Activated CD8-positive, alpha-beta memory T cell treated with anti-CD3 and anti-CD28 coated beads, Interleukin-2, amount 10 ng/mL, durations not matched to agents 7 days and 5 days (primary cell): ENCODE measurements around the gene PEX6. TPM values are rescaled to one million over a fixed set of nuclear protein-coding genes. Genes with fewer than 3 reads are reported as not detected.

Experiments
- ATAC-seq: fragments of 150-1000 bp; cut with Tn5 transposase; one replicate; pipeline ENCODE4 v1.10.0; 2021; ENCODE audit warnings: moderate library complexity
- CTCF ChIA-PET: fragments of 350-600 bp; sonication (Branson Sonifier 250); formaldehyde crosslinking; loops from one replicate; lab custom pipeline; 2021; ENCODE audit warnings: antibody characterized with exemption; lab: Charles Lee
- DNase-seq: peaks from one replicate; pipeline ENCODE4 v3.0.0-alpha.2; 2020
- H3K27ac Mint-ChIP-seq: one replicate; pipeline ENCODE4 v1.8.0; 2021; ENCODE audit warnings: mild to moderate bottlenecking, mixed read lengths
- H3K27me3 Mint-ChIP-seq: one replicate; pipeline ENCODE4 v1.8.0; 2021; ENCODE audit warnings: mixed read lengths
- H3K36me3 Mint-ChIP-seq: one replicate; pipeline ENCODE4 v1.8.0; 2021; ENCODE audit warnings: mild to moderate bottlenecking, mixed read lengths
- H3K4me1 Mint-ChIP-seq: one replicate; pipeline ENCODE4 v1.8.0; 2021; ENCODE audit warnings: mixed read lengths
- H3K4me3 Mint-ChIP-seq: one replicate; pipeline ENCODE4 v1.8.0; 2021; ENCODE audit warnings: mild to moderate bottlenecking, moderate library complexity, mixed read lengths
- H3K9me3 Mint-ChIP-seq: one replicate; pipeline ENCODE4 v1.8.0; 2022; ENCODE audit warnings: low read depth, mixed read lengths
- total RNA-seq, 2 experiments: library from RNA; stranded (reverse); gene quantifications; one replicate each; pipeline ENCODE4 v1.2.3, GENCODE V29; 2021

The PEX6 gene
- total RNA-seq: 10 to 100 TPM; 24.7 to 26.3 TPM

- Mint-ChIP-seq H3K27me3 (no peaks in the 10 kb centered on the region), H3K36me3 (peaks cover 13% of the 10 kb centered on the region), H3K27ac (peak within 1 kb of the TSS; percentile 97), H3K4me3 (peak within 1 kb of the TSS; percentile 84), H3K9me3 (no peaks in the 10 kb centered on the region), H3K4me1 (peaks cover 43% of the 10 kb centered on the region)
- DNase-seq (peak; percentile 98), ATAC-seq (peak; percentile 95)
- CTCF ChIA-PET: interaction anchor here (0.8 to 2.8 kb wide), 12 partner anchors 9 to 431 kb away, joined by 3 to 16 read pairs (median 4); partner anchors contain the start of genes CNPY3, KLHDC3 and MEA1
Observed at GRCh38 chr6:42978839-42979522, at the start of gene PEX6. PEX6 (minus strand) TSS chr6:42979181; CDS start chr6:42979150, 31 bp downstream.

- DNase-seq (no peak), ATAC-seq (no peak)
- H3K27ac Mint-ChIP-seq: no peak overlapping the region
- H3K9me3 Mint-ChIP-seq: no peaks in the 10 kb centered on the region
- peaks cover 20% of the 10 kb centered on the region for H3K4me1 Mint-ChIP-seq
- CTCF ChIA-PET: interaction anchor here (1.4 kb wide), 1 partner anchor 117 kb away, joined by 3 read pairs; no protein-coding TSS in a partner anchor
- H3K27me3 Mint-ChIP-seq: no peaks in the 10 kb centered on the region
- H3K4me3 Mint-ChIP-seq: no peak overlapping the region
- peaks cover 49% of the 10 kb centered on the region for H3K36me3 Mint-ChIP-seq
Observed at GRCh38 chr6:43026365-43026764, 47.4 kb upstream of the PEX6 start.

- Mint-ChIP-seq H3K27me3 (no peaks in the 10 kb centered on the region), H3K9me3 (no peaks in the 10 kb centered on the region), H3K36me3 (peaks cover 45% of the 10 kb centered on the region), H3K4me1 (peaks cover 26% of the 10 kb centered on the region), H3K27ac (peak overlapping the region; percentile 35), H3K4me3 (no peak overlapping the region)
- no peak for ATAC-seq
- CTCF ChIA-PET: interaction anchor here (1.1 to 1.2 kb wide), 2 partner anchors 35 to 40 kb away, joined by 3 to 4 read pairs; partner anchors contain the start of genes KLC4, MRPL2 and PPP2R5D
- no peak for DNase-seq
Observed at GRCh38 chr6:43024436-43024835, 45.5 kb upstream of the PEX6 start.

- Mint-ChIP-seq H3K9me3 (no peaks in the 10 kb centered on the region), H3K4me1 (peaks cover 33% of the 10 kb centered on the region), H3K4me3 (peak within 1 kb of the TSS; percentile 97), H3K27ac (peak within 1 kb of the TSS; percentile 91), H3K27me3 (no peaks in the 10 kb centered on the region), H3K36me3 (peaks cover 31% of the 10 kb centered on the region)
- CTCF ChIA-PET: interaction anchor here (1.2 to 3.0 kb wide), 6 partner anchors 11 to 122 kb away, joined by 3 to 12 read pairs (median 5); partner anchors contain the start of gene CUL7
- ATAC-seq: peak; percentile 90
- DNase-seq: peak; percentile 70
Observed at GRCh38 chr6:43021270-43022047, 42.5 kb upstream of the PEX6 start, which contains the start of gene RRP36. RRP36 (plus strand) TSS chr6:43021623; CDS start chr6:43021655, 32 bp downstream.

- Mint-ChIP-seq H3K27me3 (no peaks in the 10 kb centered on the region), H3K9me3 (no peaks in the 10 kb centered on the region), H3K4me1 (peaks cover 36% of the 10 kb centered on the region), H3K27ac (peak overlapping the region; percentile 77), H3K4me3 (peak overlapping the region; percentile 97), H3K36me3 (peaks cover 26% of the 10 kb centered on the region)
- CTCF ChIA-PET: interaction anchor here (1.2 to 3.0 kb wide), 5 partner anchors 11 to 123 kb away, joined by 3 to 12 read pairs (median 6); partner anchors contain the start of gene CUL7
- DNase-seq (no peak), ATAC-seq (no peak)
Observed at GRCh38 chr6:43020847-43021246, 41.9 kb upstream of the PEX6 start.

GRCh38 chr6:43020052-43020705, 41.2 kb upstream of the PEX6 start:
- DNase-seq: no peak
- Mint-ChIP-seq H3K27ac (no peak overlapping the region), H3K4me3 (no peak overlapping the region), H3K36me3 (peaks cover 24% of the 10 kb centered on the region), H3K4me1 (peaks cover 38% of the 10 kb centered on the region), H3K9me3 (no peaks in the 10 kb centered on the region), H3K27me3 (no peaks in the 10 kb centered on the region)
- no peak for ATAC-seq
- CTCF ChIA-PET: interaction anchor here (1.3 to 3.0 kb wide), 4 partner anchors 10 to 124 kb away, joined by 3 to 12 read pairs (median 6); partner anchors contain the start of gene CUL7

- CTCF ChIA-PET: interaction anchor here (2.2 kb wide), 1 partner anchor 9 kb away, joined by 7 read pairs; no protein-coding TSS in a partner anchor
- no peaks in the 10 kb centered on the region for H3K27me3 Mint-ChIP-seq
- H3K36me3 Mint-ChIP-seq: peaks cover 13% of the 10 kb centered on the region
- H3K4me1 Mint-ChIP-seq: peaks cover 39% of the 10 kb centered on the region
- no peak overlapping the region for H3K4me3 Mint-ChIP-seq
- H3K27ac Mint-ChIP-seq: no peak overlapping the region
- ATAC-seq: no peak
- DNase-seq: no peak
- no peaks in the 10 kb centered on the region for H3K9me3 Mint-ChIP-seq
Observed at GRCh38 chr6:43019152-43019551, 40.2 kb upstream of the PEX6 start.

- Mint-ChIP-seq H3K4me1 (peaks cover 43% of the 10 kb centered on the region), H3K27me3 (no peaks in the 10 kb centered on the region), H3K4me3 (no peak overlapping the region), H3K36me3 (peaks cover 20% of the 10 kb centered on the region), H3K9me3 (no peaks in the 10 kb centered on the region), H3K27ac (peak overlapping the region; percentile 7)
- DNase-seq (no peak), ATAC-seq (no peak)
- CTCF ChIA-PET: interaction anchor here (1.2 kb wide), 1 partner anchor 37 kb away, joined by 3 read pairs; the partner anchor contains the start of gene CUL7
Observed at GRCh38 chr6:43016943-43017334, 38.0 kb upstream of the PEX6 start.

GRCh38 chr6:43016176-43016942, 37.4 kb upstream of the PEX6 start:
- ATAC-seq (no peak), DNase-seq (no peak)
- Mint-ChIP-seq H3K9me3 (no peaks in the 10 kb centered on the region), H3K4me3 (no peak overlapping the region), H3K4me1 (peaks cover 47% of the 10 kb centered on the region), H3K27ac (peak overlapping the region; percentile 7), H3K27me3 (no peaks in the 10 kb centered on the region), H3K36me3 (peaks cover 20% of the 10 kb centered on the region)
- CTCF ChIA-PET: interaction anchor here (0.9 to 1.2 kb wide), 3 partner anchors 37 to 157 kb away, joined by 3 read pairs; partner anchors contain the start of gene CUL7

- Mint-ChIP-seq H3K36me3 (peaks cover 22% of the 10 kb centered on the region), H3K4me3 (peak overlapping the region; percentile 96), H3K4me1 (peaks cover 43% of the 10 kb centered on the region), H3K27ac (peak overlapping the region; percentile 70), H3K9me3 (no peaks in the 10 kb centered on the region), H3K27me3 (no peaks in the 10 kb centered on the region)
- DNase-seq (no peak), ATAC-seq (no peak)
- CTCF ChIA-PET: interaction anchor here (1.1 to 3.7 kb wide), 8 partner anchors 11 to 129 kb away, joined by 3 to 15 read pairs (median 5); partner anchors contain the start of genes CNPY3, PEX6 and PPP2R5D
Observed at GRCh38 chr6:43014434-43014909, 35.5 kb upstream of the PEX6 start.

GRCh38 chr6:43013843-43014433, 35.0 kb upstream of the PEX6 start, which contains the start of the genes KLHDC3 and MEA1:
KLHDC3 (plus strand) TSS chr6:43014249; CDS start chr6:43017193, 2,944 bp downstream.
MEA1 (minus strand) TSS chr6:43013946; CDS start chr6:43013813, 133 bp downstream.
- H3K27me3 Mint-ChIP-seq: no peaks in the 10 kb centered on the region
- H3K9me3 Mint-ChIP-seq: no peaks in the 10 kb centered on the region
- CTCF ChIA-PET: interaction anchor here (1.0 to 3.7 kb wide), 8 partner anchors 10 to 492 kb away, joined by 3 to 15 read pairs (median 4); partner anchors contain the start of genes CNPY3, PEX6 and PPP2R5D
- peak within 1 kb of the TSS; percentile 96 for H3K4me3 Mint-ChIP-seq
- H3K27ac Mint-ChIP-seq: peak within 1 kb of the TSS; percentile 83
- H3K4me1 Mint-ChIP-seq: peaks cover 41% of the 10 kb centered on the region
- ATAC-seq (peak; percentile 93), DNase-seq (peak; percentile 100)
- H3K36me3 Mint-ChIP-seq: peaks cover 19% of the 10 kb centered on the region
